Lower leg skin (tissue), 4 donors: ENCODE data around the gene TBX4. TPM values are rescaled to one million over a fixed set of nuclear protein-coding genes. Genes with fewer than 3 reads are reported as not detected.
"Not testable (repeated sequence)": the region's sequence is repeated elsewhere in the genome, so short reads cannot be mapped to it uniquely, and the experiment has no call there.

Source experiments
- DNase-seq, 2 donors: peaks; one replicate each; pipeline ENCODE4 v3.0.0-alpha.2; 2019; ENCODE audit warnings: low spot score in 2 of 2
- H3K4me3 ChIP-seq: fragments of 200-600 bp; sonication (generic); 2 replicates; pipeline ENCODE4 v1.5.1; 2017; ENCODE audit warnings: mild to moderate bottlenecking, low read depth; ENCODE audit not compliant: poor library complexity, severe bottlenecking
- CTCF ChIP-seq, 3 donors: fragments of 450-650 bp; IDR thresholded peaks; one replicate each; pipeline ENCODE4 v1.5.1; 2016; ENCODE audit warnings: antibody characterized with exemption in 3 of 3, mild to moderate bottlenecking in 3 of 3, moderate library complexity in 2 of 3
- POLR2A ChIP-seq, 2 donors: fragments of 450-650 bp; IDR thresholded peaks; one replicate each; pipeline ENCODE4 v1.6.1; 2016 to 2017; ENCODE audit warnings: antibody characterized with exemption in 2 of 2, mild to moderate bottlenecking in 1 of 2, moderate library complexity in 1 of 2
- WGBS, 2 donors: methylation state at CpG; one replicate each; pipeline ENCODE4 v1.1.5; 2018; 5-methylcytosine and 5-hydroxymethylcytosine counted together
- intact Hi-C: fragments of 100-400 bp; cut with DNase I; formaldehyde crosslinking; loops from one replicate; pipeline ENCODE4 v1.15.0; 2023; ENCODE audit warnings: low total_unique reads
- total RNA-seq, 4 donors: library from RNA; depleted of rRNA; stranded (reverse); fragments of >200 nt; gene quantifications; one replicate each; pipeline ENCODE4 v1.1.0, GENCODE V29; 2016

TBX4 gene
- total RNA-seq, 4 donors from 2014 or later = 0.53 TPM; not detected in 3

- no peak for TF ChIP-seq POLR2A (IDR thresholded peaks at IDR 0.05)
- TF ChIP-seq CTCF (IDR thresholded peaks at IDR 0.05) = no peak
- WGBS, 2 donors = 79 to 88% methylated on average over 1 of the region's 1 CpG
- DNase-seq = no peak
- no peak overlapping the region for H3K4me3 ChIP-seq
- intact Hi-C loops = no loop called here
These were observed 22.9 kb upstream of the TBX4 start for GRCh38 chr17:61429274-61429673.

GRCh38 chr17:61429831-61430230 lies 22.4 kb upstream of the TBX4 start:
- DNase-seq, H3K4me3 ChIP-seq, intact Hi-C loops: not testable (repeated sequence)
- WGBS, 2 donors = 94% methylated on average over 6 of the region's 6 CpGs

GRCh38 chr17:61431594-61432311 lies 20.5 kb upstream of the TBX4 start:
- WGBS, 2 donors = 81 to 84% methylated on average over 4 of the region's 4 CpGs

GRCh38 chr17:61436273-61436672 lies 15.9 kb upstream of the TBX4 start:
- no peak for DNase-seq
- no peak overlapping the region for H3K4me3 ChIP-seq
- intact Hi-C loops = no loop called here
- no peak for TF ChIP-seq CTCF (IDR thresholded peaks at IDR 0.05)
- TF ChIP-seq POLR2A (IDR thresholded peaks at IDR 0.05) = no peak

More at GRCh38 chr17:61431594-61432311, 20.5 kb upstream of the TBX4 start:
- TF ChIP-seq POLR2A (IDR thresholded peaks at IDR 0.05) (no peak), CTCF (IDR thresholded peaks at IDR 0.05) (no peak)
- no peak for DNase-seq
- H3K4me3 ChIP-seq = no peak overlapping the region
- intact Hi-C loops = no loop called here

- no peak overlapping the region for H3K4me3 ChIP-seq
- intact Hi-C loops = no loop called here
- TF ChIP-seq CTCF (IDR thresholded peaks at IDR 0.05) (no peak), POLR2A (IDR thresholded peaks at IDR 0.05) (no peak)
- DNase-seq = no peak
These were observed 15.1 kb upstream of the TBX4 start for GRCh38 chr17:61436995-61437704.

GRCh38 chr17:61440697-61441096 lies 11.5 kb upstream of the TBX4 start:
- intact Hi-C loops = no loop called here
- no peak for DNase-seq
- H3K4me3 ChIP-seq = no peak overlapping the region
- no peak for TF ChIP-seq CTCF (IDR thresholded peaks at IDR 0.05)
- no peak for TF ChIP-seq POLR2A (IDR thresholded peaks at IDR 0.05)

GRCh38 chr17:61441507-61441906 lies 10.7 kb upstream of the TBX4 start:
- DNase-seq, H3K4me3 ChIP-seq, intact Hi-C loops: not testable (repeated sequence)
- 95 to 97% methylated on average over 6 of the region's 6 CpGs for WGBS, 2 donors
